Anterior cingulate cortex (tissue), 58 donors: ENCODE measurements around the gene ALDH5A1.

Source experiments
- DNase-seq, 58 donors: peaks; one replicate each; lab custom pipeline; 2025; lab: John Stamatoyannopoulos, UW

The ALDH5A1 gene

GRCh38 chr6:24564081-24564480 is 69.3 kb downstream of the ALDH5A1 start:
- DNase-seq: no peak

DNA sequence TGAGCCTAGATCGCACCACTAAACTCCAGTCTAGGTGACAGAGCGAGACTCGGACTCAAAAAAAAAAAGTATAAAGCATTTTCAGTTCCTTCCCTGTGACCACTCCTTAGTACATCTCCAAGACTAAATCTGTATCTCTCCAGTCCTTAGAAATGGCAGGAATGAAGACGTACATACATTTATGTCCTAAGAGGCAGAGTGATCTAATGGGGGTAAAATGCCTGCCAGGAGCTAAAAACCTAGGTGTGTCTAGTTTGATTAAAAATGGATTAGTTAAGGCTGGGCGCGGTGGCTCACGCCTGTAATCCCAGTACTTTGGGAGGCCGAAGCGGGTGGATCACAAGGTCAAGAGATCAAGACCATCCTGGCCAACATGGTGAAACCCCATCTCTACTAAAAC is 70.4 kb downstream of the ALDH5A1 start:
- no peak for DNase-seq

DNA sequence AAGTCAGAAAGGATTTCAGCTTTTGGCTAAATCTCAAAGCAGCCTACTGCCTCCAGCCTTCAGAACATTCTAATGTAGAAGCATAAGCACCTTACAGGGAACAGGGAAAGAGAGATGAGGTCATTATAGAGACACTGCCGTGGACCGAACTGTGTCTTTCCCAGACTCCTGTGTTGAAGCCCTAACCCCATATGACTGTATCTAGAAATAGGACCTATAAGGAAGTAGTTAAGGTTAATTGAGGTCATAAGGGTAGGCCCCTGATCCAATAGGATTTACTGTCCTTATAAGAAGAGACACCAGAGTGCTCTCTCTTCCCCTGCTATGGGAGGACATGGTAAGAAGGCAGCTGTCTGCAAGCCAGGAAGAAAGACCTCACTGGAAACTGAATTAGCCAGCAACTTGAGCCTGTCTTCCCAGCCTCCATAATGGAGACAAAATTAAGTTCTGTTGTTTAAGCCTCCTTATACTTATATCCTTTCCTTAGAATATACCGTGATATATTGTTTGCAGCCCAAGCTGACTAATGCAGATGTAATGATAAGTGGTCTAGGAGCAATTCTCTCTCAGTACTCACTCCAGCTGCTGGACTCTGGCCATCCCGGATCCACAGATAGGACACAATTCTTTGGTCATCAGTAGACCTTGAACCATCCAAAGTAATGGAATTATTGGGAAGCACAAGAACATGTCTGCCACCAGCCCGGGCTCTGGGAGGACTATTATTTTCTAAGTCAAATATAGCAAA is 71.4 kb downstream of the ALDH5A1 start:
- DNase-seq: no peak

DNA sequence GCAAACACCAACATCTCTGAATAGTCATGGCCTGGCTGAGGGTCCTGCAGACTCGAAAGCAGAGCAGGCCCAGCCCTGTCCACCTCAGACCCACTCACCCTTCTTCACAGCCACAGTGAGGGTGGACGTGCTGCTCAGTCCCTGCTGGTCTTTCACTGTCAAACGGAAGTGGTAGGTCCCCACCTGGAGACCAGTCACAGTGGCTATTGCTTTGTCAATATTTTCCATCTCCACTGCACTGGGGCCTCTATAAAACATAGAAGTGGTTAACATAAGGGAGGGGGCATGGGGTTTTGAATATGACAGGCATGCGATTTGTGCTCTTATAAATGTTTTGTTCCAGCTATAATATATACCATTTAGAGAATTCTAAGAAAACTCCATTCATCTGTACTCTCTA is 73.9 kb downstream of the ALDH5A1 start:
- DNase-seq: no peak

GRCh38 chr6:24569811-24570210 is 75.0 kb downstream of the ALDH5A1 start:
- no peak for DNase-seq

DNA sequence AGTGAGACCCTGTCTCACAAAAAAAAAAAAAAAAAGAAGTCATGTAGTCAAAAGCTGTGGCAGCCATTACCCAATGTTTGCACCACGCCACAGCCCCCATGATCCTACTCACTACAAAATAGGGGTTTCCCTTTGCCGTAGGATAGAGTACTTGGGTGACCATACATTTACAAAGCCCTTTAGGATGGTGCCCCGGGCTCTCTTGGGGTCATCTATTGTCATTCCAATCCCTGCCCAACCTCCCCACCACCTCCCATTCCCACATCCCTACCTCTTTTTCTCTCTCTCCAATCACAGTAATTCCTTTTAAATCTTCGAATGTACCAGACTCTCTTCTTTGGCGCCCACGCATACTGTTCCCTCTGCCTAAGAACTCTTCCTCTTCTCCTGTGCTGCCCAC is 76.6 kb downstream of the ALDH5A1 start:
- DNase-seq: no peak

- peak in 7 of 58 donors; percentile 0 to 35 (median 5) for DNase-seq
Observed at GRCh38 chr6:24574809-24575208, 80.0 kb downstream of the ALDH5A1 start.

- peak in 4 of 58 donors; percentile 2 to 28 (median 16) for DNase-seq
Observed at GRCh38 chr6:24576447-24576846, 81.7 kb downstream of the ALDH5A1 start.

GRCh38 chr6:24581084-24581669 is 86.4 kb downstream of the ALDH5A1 start:
- peak in 52 of 58 donors; percentile 3 to 79 (median 38) for DNase-seq

- DNase-seq: peak in 44 of 58 donors; percentile 4 to 75 (median 30)
Observed at GRCh38 chr6:24583463-24584381, 89.0 kb downstream of the ALDH5A1 start.

DNA sequence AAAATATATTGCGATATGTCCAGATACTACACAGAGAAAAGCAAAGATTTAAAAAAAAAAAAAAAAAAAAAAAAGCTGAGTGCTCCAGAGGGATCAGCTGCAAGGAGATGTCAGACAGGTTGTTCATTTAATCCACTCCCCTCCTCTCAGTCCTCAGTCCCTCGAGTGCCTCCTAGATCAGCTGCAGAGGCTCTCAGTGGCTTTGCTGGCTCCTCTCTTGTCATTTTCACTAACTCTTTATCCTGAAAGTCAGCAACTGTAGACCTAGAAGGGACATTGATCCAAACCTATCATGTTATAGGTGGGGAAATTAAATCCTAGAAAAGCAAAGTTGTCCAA is 89.6 kb downstream of the ALDH5A1 start:
- DNase-seq: no peak
